SJCRH30 (cell line): ENCODE results near the gene CYRIA. TPM values are rescaled to one million over a fixed set of nuclear protein-coding genes. Genes with fewer than 3 reads are reported as not detected.
A peak's percentile ranks its signal among the peaks of the same experiment; 100 is the strongest.

Experiments used
- DNase-seq, 2 experiments: peaks; one replicate each; pipeline ENCODE4 v3.0.0-alpha.2; 2015 to 2020
- H3K27ac ChIP-seq: fragments of 250-450 bp; sonication (Bioruptor Pico); 2 replicates; pipeline ENCODE4 v1.5.1; 2020; ENCODE audit warnings: mild to moderate bottlenecking, moderate library complexity
- H3K27me3 ChIP-seq: fragments of 250-450 bp; sonication (Bioruptor Pico); 2 replicates; pipeline ENCODE4 v1.5.1; 2020; ENCODE audit warnings: mild to moderate bottlenecking, moderate library complexity
- H3K36me3 ChIP-seq: fragments of 250-450 bp; sonication (Bioruptor Pico); 2 replicates; pipeline ENCODE4 v1.5.1; 2020; ENCODE audit warnings: mild to moderate bottlenecking, moderate library complexity
- H3K4me1 ChIP-seq: fragments of 250-450 bp; sonication (Bioruptor Pico); 2 replicates; pipeline ENCODE4 v1.5.1; 2020; ENCODE audit warnings: mild to moderate bottlenecking, moderate library complexity
- H3K4me3 ChIP-seq: fragments of 250-450 bp; sonication (Bioruptor Pico); 2 replicates; pipeline ENCODE4 v1.5.1; 2020; ENCODE audit warnings: mild to moderate bottlenecking, moderate library complexity
- H3K9me3 ChIP-seq: fragments of 250-450 bp; sonication (Bioruptor Pico); replicated peaks from 2 replicates; pipeline ENCODE4 v1.5.1; 2020; ENCODE audit warnings: mild to moderate bottlenecking, moderate library complexity
- total RNA-seq: library from RNA; depleted of rRNA; stranded (reverse); fragments of >200 nt; shearing (Covaris generic); gene quantifications from 2 replicates; pipeline ENCODE4 v1.2.3, GENCODE V29; 2014; rRNA removed

CYRIA gene
- total RNA-seq: 18.3 and 22.2 TPM in 2 replicates

DNA sequence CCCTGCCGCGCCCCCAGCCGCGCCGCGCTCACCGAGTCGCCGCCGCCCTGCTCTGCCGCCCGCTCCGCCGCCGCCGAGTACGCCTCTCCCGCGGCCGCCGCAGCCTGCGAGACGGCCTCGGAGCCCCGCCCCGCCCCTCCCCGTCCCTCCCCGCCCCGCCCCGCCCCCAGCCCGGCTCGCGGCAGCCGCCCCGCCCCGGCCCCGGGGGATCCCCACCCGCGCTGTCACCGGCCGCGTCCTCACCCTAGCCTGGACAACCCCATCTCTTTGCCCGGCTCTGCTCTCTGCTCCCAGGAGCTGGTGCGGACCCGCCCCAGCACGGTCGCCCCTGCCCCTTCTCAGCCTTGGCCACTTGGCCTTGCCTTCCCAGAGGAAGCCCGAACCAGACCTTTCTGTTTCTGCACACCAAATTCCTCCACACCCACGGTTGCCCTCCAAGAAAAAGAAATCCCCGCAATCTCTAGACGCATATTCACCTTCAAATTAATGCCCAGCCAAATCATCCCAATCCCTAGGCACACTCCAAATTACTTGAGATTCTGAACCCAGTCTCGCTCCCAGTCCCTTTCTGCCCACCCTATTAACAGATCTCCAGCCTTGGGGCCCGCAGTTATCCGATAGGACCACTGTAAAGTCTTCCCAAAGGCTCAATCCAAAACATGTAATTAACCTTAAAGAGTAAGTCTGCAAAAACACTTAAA lies at the start of gene CYRIA:
Gene CYRIA, minus strand, starts transcription at position 87 of the 701 bp plus-strand sequence. CDS start 77,715 bp downstream, outside the sequence.
- Histone ChIP-seq H3K4me1 (peaks cover 22% of the 10 kb centered on the region; the same call in 1 of the 2 replicates), H3K27ac (peak within 1 kb of the TSS; percentile 20; the same call in 1 of the 2 replicates), H3K27me3 (no peaks in the 10 kb centered on the region), H3K36me3 (no peaks in the 10 kb centered on the region), H3K9me3 (no peaks in the 10 kb centered on the region), H3K4me3 (peak within 1 kb of the TSS; percentile 69)
- peak; percentile 55 to 71 for DNase-seq

- H3K9me3 ChIP-seq: no peaks in the 10 kb centered on the region; the same call in 1 of the 2 replicates
- no peak overlapping the region for H3K4me3 ChIP-seq
- H3K4me1 ChIP-seq: peaks cover 18% of the 10 kb centered on the region
- H3K27ac ChIP-seq: no peak overlapping the region
- H3K36me3 ChIP-seq: no peaks in the 10 kb centered on the region
- DNase-seq: no peak
- H3K27me3 ChIP-seq: no peaks in the 10 kb centered on the region
Measured at GRCh38 chr2:16713011-16713423, 47.4 kb upstream of the CYRIA start.

- 0 out of 2 replicates have a peak, but pooled peaks cover 4% of the 10 kb centered on the region for H3K27me3 ChIP-seq
- H3K27ac ChIP-seq: no peak overlapping the region
- no peaks in the 10 kb centered on the region; the same call in 1 of the 2 replicates for H3K9me3 ChIP-seq
- H3K36me3 ChIP-seq: no peaks in the 10 kb centered on the region
- DNase-seq: no peak
- H3K4me3 ChIP-seq: no peak overlapping the region
- no peaks in the 10 kb centered on the region for H3K4me1 ChIP-seq
Measured at GRCh38 chr2:16709769-16710168, 44.1 kb upstream of the CYRIA start.

- Histone ChIP-seq H3K36me3 (no peaks in the 10 kb centered on the region), H3K4me1 (no peaks in the 10 kb centered on the region), H3K27ac (no peak overlapping the region), H3K9me3 (no peaks in the 10 kb centered on the region; the same call in 1 of the 2 replicates), H3K4me3 (no peak overlapping the region), H3K27me3 (0 out of 2 replicates have a peak, but pooled peaks cover 4% of the 10 kb centered on the region)
- no peak for DNase-seq
Measured at GRCh38 chr2:16708173-16708572, 42.5 kb upstream of the CYRIA start.

GRCh38 chr2:16707014-16707623 lies 41.5 kb upstream of the CYRIA start:
- Histone ChIP-seq H3K9me3 (no peaks in the 10 kb centered on the region; the same call in 1 of the 2 replicates), H3K27me3 (0 out of 2 replicates have a peak, but pooled peaks cover 4% of the 10 kb centered on the region)

GRCh38 chr2:16700551-16701259 lies 35.1 kb upstream of the CYRIA start:
- H3K27me3 ChIP-seq: 0 out of 2 replicates have a peak, but pooled peaks cover 1% of the 10 kb centered on the region
- H3K9me3 ChIP-seq: 0 out of 2 replicates have a peak, but pooled peaks cover 4% of the 10 kb centered on the region
- DNase-seq: no peak
- no peak overlapping the region for H3K4me3 ChIP-seq
- H3K27ac ChIP-seq: no peak overlapping the region
- H3K4me1 ChIP-seq: no peaks in the 10 kb centered on the region
- H3K36me3 ChIP-seq: no peaks in the 10 kb centered on the region

More at GRCh38 chr2:16707014-16707623, 41.5 kb upstream of the CYRIA start:
- Histone ChIP-seq H3K36me3 (no peaks in the 10 kb centered on the region), H3K4me1 (no peaks in the 10 kb centered on the region), H3K27ac (no peak overlapping the region), H3K4me3 (no peak overlapping the region)
- no peak for DNase-seq

GRCh38 chr2:16693854-16694253 lies 28.2 kb upstream of the CYRIA start:
- 0 out of 2 replicates have a peak, but pooled peaks cover 4% of the 10 kb centered on the region for H3K9me3 ChIP-seq
- H3K36me3 ChIP-seq: no peaks in the 10 kb centered on the region
- no peak overlapping the region for H3K27ac ChIP-seq
- no peaks in the 10 kb centered on the region for H3K4me1 ChIP-seq
- DNase-seq: no peak
- H3K27me3 ChIP-seq: no peaks in the 10 kb centered on the region
- H3K4me3 ChIP-seq: no peak overlapping the region

GRCh38 chr2:16691261-16691660 lies 25.6 kb upstream of the CYRIA start:
- Histone ChIP-seq H3K4me3 (no peak overlapping the region), H3K27ac (no peak overlapping the region), H3K9me3 (no peaks in the 10 kb centered on the region), H3K27me3 (no peaks in the 10 kb centered on the region), H3K4me1 (no peaks in the 10 kb centered on the region), H3K36me3 (no peaks in the 10 kb centered on the region)
- DNase-seq: no peak

GRCh38 chr2:16687955-16688354 lies 22.3 kb upstream of the CYRIA start:
- DNase-seq: no peak
- H3K9me3 ChIP-seq: no peaks in the 10 kb centered on the region
- H3K36me3 ChIP-seq: no peaks in the 10 kb centered on the region
- no peaks in the 10 kb centered on the region for H3K4me1 ChIP-seq
- no peaks in the 10 kb centered on the region for H3K27me3 ChIP-seq
- H3K27ac ChIP-seq: no peak overlapping the region
- H3K4me3 ChIP-seq: no peak overlapping the region

DNA sequence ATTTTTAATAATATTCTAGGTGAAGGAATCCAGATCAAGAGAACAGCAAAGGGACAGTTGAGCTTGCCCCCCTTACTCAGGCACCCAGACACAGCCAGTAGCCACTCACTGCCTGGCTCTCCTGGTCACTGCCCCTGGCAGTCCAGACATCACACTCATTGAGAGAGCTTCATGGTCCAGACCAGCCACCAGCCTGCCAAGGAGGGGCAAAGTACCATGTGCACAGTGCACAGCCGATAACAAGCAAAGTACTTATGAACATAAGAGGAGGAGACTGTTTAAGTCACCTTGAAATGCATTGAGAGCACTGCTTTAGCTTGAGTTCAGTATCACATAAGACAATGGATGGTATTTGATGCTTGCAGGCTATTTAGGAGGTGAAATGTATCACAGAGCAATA lies 21.6 kb upstream of the CYRIA start:
- Histone ChIP-seq H3K27ac (no peak overlapping the region), H3K4me1 (no peaks in the 10 kb centered on the region), H3K4me3 (no peak overlapping the region), H3K9me3 (no peaks in the 10 kb centered on the region), H3K36me3 (no peaks in the 10 kb centered on the region), H3K27me3 (no peaks in the 10 kb centered on the region)
- no peak for DNase-seq

DNA sequence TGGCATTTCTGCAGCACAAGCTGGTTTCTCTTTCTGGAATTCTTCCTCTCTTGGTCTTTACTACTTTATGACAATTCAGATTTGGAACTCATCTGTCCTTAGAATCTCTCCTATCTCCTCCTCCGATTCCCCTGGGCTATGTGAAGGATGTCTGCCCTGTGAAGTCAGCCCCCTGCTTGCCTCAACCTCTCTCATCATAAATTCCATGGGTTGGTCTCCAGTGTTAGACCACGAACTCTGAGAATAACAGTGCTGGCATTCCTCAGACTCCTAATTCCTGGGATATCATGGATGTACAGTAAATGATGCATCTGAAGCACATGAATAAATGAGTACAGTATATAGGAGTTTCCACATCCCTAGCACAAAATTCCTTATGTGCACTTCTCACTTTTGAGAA lies 21.0 kb upstream of the CYRIA start:
- Histone ChIP-seq H3K27me3 (no peaks in the 10 kb centered on the region), H3K9me3 (no peaks in the 10 kb centered on the region), H3K4me3 (no peak overlapping the region), H3K4me1 (no peaks in the 10 kb centered on the region), H3K36me3 (no peaks in the 10 kb centered on the region), H3K27ac (no peak overlapping the region)
- no peak for DNase-seq

DNA sequence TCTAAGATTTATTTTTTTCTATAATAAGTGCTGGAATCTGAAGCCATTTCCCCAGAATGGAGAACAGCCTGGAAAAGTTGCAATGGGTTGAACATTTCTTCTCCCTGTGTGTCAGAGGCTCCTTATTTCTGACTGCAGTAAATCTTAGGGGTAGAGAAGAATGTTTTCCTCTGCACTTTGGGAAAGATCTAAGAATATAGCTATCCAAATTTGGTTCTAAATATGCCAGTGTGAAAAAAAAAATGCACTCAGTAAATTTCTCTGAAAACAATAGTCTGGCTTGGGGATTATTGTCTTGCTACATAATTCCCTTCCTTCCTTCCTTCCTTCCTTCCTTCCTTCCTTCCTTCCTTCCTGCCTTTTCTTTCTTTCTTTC lies 19.7 kb upstream of the CYRIA start:
- no peak overlapping the region for H3K27ac ChIP-seq
- no peaks in the 10 kb centered on the region for H3K27me3 ChIP-seq
- H3K4me1 ChIP-seq: no peaks in the 10 kb centered on the region
- H3K9me3 ChIP-seq: no peaks in the 10 kb centered on the region
- no peak overlapping the region for H3K4me3 ChIP-seq
- no peak for DNase-seq
- H3K36me3 ChIP-seq: no peaks in the 10 kb centered on the region

GRCh38 chr2:16684676-16685339 lies 19.2 kb upstream of the CYRIA start:
- Histone ChIP-seq H3K4me1 (no peaks in the 10 kb centered on the region), H3K27ac (no peak overlapping the region), H3K9me3 (no peaks in the 10 kb centered on the region), H3K27me3 (no peaks in the 10 kb centered on the region), H3K4me3 (no peak overlapping the region), H3K36me3 (no peaks in the 10 kb centered on the region)
- DNase-seq: no peak

DNA sequence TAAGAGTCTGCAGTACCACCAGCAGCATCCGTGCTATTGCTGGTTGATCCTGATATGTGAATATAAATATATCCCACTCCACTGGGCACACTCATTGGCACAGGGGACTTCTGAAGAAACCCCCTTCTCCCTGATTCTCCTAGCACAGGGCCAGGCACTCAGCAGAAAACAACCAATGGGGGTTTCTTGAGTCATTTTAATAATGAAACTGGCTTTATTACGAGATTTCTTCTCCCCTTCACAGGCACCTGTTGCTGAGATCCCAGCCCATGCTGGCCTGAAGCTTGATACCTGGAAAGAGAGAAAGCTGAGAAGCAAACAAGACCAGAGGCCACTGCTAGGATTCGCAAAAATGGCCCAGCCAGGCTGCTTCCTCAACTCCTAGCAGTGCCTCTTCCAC lies 17.9 kb upstream of the CYRIA start:
- H3K4me3 ChIP-seq: no peak overlapping the region
- no peak for DNase-seq
- no peaks in the 10 kb centered on the region for H3K36me3 ChIP-seq
- 0 out of 2 replicates have a peak, but pooled peaks cover under 1% of the 10 kb centered on the region for H3K9me3 ChIP-seq
- no peaks in the 10 kb centered on the region for H3K27me3 ChIP-seq
- no peaks in the 10 kb centered on the region for H3K4me1 ChIP-seq
- H3K27ac ChIP-seq: no peak overlapping the region
